ENCODE results near the gene GULP1.

GRCh38 chr2:188471166-188471565, 179.5 kb downstream of the GULP1 start:
- TF ChIP-seq, protein P1, sequence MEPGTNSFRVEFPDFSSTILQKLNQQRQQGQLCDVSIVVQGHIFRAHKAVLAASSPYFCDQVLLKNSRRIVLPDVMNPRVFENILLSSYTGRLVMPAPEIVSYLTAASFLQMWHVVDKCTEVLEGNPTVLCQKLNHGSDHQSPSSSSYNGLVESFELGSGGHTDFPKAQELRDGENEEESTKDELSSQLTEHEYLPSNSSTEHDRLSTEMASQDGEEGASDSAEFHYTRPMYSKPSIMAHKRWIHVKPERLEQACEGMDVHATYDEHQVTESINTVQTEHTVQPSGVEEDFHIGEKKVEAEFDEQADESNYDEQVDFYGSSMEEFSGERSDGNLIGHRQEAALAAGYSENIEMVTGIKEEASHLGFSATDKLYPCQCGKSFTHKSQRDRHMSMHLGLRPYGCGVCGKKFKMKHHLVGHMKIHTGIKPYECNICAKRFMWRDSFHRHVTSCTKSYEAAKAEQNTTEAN (CRISPR knock-in tag; conservative IDR thresholded peaks at IDR 0.05), result no peak
- TF ChIP-seq DPF2 (CRISPR knock-in tag; IDR thresholded peaks at IDR 0.05; ENCODE audit: borderline replicate concordance, low read depth), result no peak
- no peak for TF ChIP-seq BRF2 (CRISPR knock-in tag; IDR thresholded peaks at IDR 0.05)
- TF ChIP-seq, protein P2, sequence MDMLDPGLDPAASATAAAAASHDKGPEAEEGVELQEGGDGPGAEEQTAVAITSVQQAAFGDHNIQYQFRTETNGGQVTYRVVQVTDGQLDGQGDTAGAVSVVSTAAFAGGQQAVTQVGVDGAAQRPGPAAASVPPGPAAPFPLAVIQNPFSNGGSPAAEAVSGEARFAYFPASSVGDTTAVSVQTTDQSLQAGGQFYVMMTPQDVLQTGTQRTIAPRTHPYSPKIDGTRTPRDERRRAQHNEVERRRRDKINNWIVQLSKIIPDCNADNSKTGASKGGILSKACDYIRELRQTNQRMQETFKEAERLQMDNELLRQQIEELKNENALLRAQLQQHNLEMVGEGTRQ (IDR thresholded peaks at IDR 0.05; ENCODE audit: low read depth, low read length), result no peak
- TF ChIP-seq, protein P2 (CRISPR knock-in tag; IDR thresholded peaks at IDR 0.05; ENCODE audit: borderline replicate concordance), result no peak
- no peak for TF ChIP-seq TCF7L2 (IDR thresholded peaks at IDR 0.05; ENCODE audit: low read depth, low read length)

All from HepG2 (cell line).